Midbrain (tissue), 1 donor: Measurements from ENCODE around the gene UNK.

ENCODE experiments used
- DNase-seq: peaks from one replicate; lab custom pipeline; 2025; lab: John Stamatoyannopoulos, UW

The UNK gene

DNA sequence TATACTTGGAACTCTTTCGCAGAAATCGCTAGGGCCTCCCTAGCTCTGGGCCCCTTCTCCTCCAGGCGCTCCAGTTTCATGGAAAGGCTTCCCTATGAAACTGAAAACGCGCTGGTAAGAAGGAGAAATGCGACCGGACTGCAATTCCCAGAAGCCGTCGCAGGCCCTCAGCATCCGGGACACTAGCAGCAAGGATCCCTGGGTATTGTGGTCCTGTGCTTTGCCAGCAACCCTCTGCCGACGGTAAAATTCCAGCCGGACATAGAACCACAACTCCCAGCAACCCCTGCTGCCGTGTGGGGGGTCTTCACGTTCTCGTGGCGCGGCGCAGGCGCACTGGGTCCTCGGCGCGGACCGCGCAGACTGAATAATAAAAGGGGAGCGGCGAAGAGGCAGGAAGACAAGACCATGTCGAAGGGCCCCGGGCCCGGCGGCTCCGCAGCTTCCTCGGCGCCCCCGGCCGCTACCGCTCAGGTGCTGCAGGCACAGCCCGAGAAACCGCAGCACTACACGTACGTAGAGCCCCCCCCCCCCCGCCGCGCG, at the start of gene UNK:
Gene UNK (plus strand): TSS at position 334 of the 543 bp plus-strand sequence. CDS start 75 bp downstream, at position 409.
- peak; percentile 99 for DNase-seq

DNA sequence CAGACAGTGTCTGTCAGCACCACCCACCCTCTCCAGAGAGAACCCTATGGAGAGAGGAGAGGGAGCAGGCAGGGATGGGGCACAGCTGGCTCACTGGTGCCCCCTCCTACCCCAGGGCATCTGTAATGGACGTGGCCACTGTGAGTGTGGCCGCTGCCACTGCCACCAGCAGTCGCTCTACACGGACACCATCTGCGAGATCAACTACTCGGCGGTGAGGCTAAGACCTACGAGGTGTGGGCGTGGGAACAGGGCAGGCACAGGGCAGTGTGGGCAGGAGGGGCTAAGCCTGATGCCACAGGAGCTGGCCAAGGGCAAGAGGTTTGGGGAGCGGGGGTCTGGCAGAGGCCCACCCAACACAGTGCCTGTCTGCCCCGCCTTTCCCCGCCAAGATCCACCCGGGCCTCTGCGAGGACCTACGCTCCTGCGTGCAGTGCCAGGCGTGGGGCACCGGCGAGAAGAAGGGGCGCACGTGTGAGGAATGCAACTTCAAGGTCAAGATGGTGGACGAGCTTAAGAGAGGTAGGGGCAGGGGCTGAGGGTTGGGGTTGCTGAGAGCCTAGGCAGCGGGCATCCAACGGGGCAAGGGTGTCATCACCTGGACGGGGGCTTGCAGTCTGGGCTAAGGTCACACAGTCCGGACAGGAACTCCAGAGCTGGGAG, 48.3 kb upstream of the UNK start:
- no peak for DNase-seq

- no peak for DNase-seq
Measured at GRCh38 chr17:75737133-75737962, 47.3 kb upstream of the UNK start.

GRCh38 chr17:75738218-75738802, 46.3 kb upstream of the UNK start:
- peak; percentile 22 for DNase-seq

DNA sequence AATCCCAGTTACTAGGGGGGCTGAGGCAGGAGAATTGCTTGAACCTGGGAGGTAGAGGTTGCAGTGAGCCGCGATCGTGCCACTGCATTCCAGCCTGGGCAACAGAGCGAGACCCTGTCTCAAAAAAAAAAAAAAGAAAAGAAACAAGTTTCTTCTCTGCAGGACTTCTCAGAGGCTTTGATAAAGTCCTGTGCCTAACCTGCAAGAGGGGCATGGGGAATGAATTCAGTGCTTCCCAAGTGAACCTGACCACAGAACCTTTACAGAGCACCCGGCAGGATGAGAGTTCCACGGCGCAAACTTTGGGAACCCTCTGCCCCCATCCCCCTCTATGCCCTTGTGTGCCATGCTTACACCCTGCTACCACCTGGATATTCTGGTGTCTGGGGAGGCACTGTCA, 45.4 kb upstream of the UNK start:
- no peak for DNase-seq

DNA sequence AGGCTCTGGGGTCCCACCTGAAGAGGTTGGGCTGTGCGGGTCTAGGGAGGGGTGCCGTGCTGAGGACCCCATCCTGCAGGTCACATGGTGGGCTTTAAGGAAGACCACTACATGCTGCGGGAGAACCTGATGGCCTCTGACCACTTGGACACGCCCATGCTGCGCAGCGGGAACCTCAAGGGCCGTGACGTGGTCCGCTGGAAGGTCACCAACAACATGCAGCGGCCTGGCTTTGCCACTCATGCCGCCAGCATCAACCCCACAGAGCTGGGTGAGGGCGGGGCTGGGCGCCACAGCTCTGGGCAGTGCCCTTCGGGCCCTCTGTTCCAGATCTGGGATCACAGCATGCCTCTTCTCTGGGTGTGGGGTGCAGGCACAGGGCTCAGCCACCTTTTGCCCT, 44.8 kb upstream of the UNK start:
- no peak for DNase-seq

- DNase-seq = no peak
Measured at GRCh38 chr17:75740215-75740614, 44.4 kb upstream of the UNK start.

DNA sequence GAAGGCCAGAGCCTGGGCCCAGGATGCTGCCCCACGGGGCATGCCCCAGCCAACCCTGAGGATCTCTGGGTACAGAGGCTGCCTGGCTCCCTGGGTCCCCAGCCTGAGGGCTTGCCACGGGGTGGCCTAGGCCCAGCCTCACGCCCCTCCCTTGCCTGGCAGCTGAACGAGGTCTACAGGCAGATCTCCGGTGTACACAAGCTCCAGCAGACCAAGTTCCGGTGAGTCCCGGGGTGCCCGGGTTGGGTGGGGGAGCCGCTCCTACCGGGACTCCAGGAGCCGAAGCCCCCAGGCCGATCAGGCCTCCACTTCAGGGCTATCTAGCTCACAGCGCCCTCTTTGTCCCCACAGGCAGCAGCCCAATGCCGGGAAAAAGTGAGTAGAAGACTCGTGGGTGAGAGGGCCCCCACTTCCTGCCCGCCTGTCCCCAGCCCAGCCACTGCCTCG, 44.0 kb upstream of the UNK start:
- no peak for DNase-seq

GRCh38 chr17:75742337-75742736, 42.3 kb upstream of the UNK start:
- DNase-seq = no peak

DNA sequence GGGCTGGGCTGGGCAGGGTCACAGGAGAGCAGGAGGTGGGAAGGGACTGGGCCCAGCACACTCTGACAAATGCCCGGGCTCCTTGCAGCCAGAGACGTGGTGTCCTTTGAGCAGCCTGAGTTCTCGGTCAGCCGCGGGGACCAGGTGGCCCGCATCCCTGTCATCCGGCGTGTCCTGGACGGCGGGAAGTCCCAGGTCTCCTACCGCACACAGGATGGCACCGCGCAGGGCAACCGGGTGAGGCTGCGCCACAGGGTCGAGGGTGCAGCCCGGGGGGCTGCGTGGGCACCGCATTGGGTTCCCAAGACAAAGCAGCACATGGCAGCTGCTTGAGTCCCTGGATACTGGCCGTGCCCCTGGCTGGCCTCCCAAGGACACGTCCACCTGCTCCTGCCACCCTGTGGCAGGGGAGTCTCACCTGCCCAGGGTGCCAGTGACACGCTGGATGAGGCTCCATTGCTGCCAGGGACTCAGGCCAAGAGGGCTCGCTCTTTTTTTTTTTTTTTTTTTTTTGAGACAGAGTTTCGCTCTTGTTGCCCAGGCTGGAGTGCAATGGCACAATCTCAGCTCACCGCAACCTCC, 40.9 kb upstream of the UNK start:
- no peak for DNase-seq

- DNase-seq = no peak
Measured at GRCh38 chr17:75748706-75749105, 35.9 kb upstream of the UNK start.

DNA sequence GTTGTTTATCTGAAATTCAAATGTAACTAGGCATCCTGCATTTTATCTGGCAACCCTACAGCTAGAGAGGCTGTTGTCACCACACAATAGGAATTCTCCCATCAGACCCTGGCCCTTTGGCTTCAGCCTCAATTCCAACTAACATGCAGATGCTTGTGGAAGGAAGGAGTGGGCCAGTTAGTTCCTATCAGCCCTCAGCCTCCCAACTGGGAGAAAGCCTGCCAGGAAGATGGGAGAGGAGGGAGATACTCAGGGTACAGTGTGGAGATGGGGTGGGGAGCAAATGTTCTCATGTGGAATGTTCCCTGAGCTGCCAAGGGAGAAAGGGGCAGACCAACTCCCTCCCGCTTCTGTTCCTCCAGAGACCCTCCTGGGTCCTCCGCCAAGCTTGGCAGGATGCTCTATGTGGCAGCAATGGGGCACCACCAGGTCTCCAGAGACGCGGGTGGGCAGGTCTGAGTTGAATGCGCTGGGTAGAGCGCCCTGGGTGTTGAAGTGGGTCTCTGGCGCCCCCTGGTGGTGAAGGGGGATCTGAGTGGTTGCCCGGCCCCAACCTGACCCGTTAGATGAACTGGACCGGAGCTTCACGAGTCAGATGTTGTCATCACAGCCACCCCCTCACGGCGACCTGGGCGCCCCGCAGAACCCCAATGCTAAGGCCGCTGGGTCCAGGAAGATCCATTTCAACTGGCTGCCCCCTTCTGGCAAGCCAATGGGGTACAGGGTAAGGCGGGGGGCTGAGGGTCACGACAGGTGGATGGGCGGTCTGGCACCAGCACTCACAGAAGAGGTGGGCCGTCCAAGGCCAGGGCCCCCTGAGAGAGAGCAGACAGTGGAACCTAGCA, 34.8 kb upstream of the UNK start:
- DNase-seq = peak; percentile 86

DNA sequence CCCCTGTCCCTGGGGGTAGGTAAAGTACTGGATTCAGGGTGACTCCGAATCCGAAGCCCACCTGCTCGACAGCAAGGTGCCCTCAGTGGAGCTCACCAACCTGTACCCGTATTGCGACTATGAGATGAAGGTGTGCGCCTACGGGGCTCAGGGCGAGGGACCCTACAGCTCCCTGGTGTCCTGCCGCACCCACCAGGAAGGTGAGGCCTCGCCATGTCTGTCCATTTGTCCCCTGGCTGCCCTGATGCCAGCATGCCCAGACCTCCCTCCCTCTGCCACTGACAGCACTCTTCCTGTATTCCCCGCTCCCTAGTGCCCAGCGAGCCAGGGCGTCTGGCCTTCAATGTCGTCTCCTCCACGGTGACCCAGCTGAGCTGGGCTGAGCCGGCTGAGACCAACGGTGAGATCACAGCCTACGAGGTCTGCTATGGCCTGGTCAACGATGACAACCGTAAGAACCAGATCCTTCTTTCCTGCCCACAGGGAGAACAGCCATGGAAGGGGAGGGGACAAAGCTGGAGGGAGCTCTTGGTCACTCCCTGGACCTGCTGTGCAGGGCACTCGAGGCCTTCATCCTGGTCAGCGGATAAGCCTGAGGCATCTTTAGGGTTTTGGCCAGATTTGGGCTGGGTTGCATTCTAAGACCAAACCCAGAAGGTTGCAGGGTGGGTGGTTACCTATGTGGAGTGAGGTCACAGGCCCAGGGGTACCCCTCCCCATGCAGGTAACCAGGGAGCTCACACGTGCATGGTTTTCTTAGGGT, 33.8 kb upstream of the UNK start:
- no peak for DNase-seq

GRCh38 chr17:75751676-75752404, 32.8 kb upstream of the UNK start:
- DNase-seq = no peak

- DNase-seq = no peak
Measured at GRCh38 chr17:75752405-75752709, 32.2 kb upstream of the UNK start.

GRCh38 chr17:75752802-75753513, 31.6 kb upstream of the UNK start:
- no peak for DNase-seq

DNA sequence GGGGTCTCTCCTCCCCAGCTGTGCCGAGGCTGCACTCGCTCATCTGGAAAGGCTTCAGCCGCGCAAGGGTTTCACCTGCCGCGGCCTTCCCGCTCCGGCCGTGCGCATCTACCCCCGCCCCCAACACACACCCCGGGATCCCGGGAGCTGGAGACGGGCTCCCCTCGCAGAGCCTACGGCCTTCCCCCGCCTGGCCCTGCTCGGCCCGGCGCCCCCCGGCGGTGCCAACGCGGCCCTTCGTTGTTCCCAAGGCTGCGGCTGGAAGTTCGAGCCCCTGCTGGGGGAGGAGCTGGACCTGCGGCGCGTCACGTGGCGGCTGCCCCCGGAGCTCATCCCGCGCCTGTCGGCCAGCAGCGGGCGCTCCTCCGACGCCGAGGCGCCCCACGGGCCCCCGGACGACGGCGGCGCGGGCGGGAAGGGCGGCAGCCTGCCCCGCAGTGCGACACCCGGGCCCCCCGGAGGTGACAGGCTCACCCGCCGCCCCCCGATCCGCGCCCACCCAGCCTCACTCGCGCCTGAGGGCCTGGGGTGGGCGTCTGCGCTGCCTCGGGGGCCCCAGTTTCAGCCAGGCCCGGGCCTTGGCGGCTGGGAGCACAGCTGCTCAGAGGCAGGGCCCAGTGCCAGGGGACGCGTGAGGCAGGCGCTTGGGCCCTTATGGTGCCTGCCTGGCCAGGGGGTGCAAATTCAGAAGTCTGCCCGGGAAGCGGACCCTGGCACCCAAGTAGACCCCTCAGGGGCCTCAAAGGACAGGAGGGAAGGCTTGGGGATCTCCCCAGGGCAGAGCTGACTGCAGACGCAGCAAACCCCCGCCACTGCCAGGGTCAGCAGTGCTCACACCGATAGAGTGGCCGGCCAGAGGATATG, 30.9 kb upstream of the UNK start:
- peak; percentile 61 for DNase-seq

DNA sequence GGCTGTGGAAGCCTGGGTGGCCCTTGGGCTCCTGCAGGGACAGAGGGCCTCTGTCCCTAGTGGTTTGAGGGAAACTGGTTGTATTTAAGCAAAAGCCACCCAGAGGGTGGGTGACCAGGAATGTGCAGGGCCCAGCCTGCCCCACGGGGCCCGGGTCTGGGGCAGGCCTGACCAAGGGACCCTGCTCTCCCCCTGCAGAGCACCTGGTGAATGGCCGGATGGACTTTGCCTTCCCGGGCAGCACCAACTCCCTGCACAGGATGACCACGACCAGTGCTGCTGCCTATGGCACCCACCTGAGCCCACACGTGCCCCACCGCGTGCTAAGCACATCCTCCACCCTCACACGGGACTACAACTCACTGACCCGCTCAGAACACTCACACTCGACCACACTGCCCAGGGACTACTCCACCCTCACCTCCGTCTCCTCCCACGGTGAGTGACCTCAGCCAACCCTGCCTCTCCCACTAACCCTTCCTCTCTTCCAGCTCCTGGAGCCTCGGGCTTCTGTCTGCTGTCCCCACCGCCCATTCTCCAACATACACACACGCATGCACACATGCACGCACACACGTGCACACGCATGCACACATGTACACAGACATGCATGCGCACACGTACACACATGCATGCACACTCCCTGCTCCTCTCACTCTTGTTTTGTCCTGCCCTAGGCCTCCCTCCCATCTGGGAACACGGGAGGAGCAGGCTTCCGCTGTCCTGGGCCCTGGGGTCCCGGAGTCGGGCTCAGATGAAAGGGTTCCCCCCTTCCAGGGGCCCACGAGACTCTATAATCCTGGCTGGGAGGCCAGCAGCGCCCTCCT, 30.0 kb upstream of the UNK start:
- no peak for DNase-seq
